Activated T-helper 1 cell treated with anti-CD3 and anti-CD28 coated beads, Interleukin-2, amount 50 U/mL, for 16 hours (primary cell): ENCODE measurements around the gene CTTNBP2.

ENCODE experiments used
- DNase-seq, 2 donors: peaks; one replicate each; pipeline ENCODE4 v3.0.0-alpha.2; 2020; ENCODE audit warnings: low read depth in 1 of 2, low spot score in 1 of 2

CTTNBP2 gene

DNA sequence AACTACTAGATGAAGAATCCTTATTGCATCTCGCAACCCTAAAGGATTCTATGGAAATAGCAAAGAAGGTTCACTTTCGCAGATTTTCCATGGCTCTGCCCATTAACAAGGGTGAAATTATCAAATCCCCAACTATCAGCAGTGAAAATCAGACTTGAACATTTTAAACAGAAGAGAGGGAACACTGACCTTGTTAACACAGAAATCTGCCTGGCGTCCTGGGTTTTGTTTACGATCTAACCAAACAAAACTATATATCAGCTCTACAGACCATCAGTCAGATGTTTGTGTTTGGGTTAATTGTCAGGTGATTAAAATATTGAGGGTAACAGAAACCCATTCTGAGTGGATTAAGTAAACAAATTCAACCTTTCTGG, 1.9 kb downstream of the CTTNBP2 start:
- no peak for DNase-seq

DNA sequence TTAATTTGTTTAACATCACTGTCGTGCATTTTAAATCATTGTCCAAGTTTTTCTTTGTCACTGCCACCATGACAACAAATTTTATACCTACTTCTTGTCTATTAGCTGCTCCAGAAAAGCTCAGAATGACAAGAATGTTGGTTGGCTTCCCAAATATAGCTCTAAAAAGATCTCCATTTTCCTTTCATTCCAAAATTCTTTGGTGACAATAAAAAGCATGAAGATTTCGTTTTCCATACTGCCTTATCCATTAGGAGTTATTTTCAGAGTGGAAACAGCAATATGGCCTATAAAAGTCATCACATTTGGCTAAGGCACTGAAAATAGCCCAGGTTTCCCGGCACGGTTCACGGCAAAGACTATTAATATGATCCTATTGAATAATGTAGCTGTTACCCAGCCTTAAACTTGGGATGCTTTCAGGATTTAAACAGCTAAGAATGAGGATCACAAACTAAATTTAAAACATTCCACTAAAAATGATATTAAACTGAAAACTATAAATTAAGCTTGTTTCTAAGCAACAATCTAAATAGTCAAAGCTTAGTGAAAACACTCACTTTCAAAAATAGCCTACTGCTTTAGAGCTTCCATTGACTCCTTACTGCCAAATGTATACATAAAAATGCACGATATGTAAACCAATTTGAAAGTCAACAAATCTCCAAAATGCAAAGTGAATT, 2.7 kb downstream of the CTTNBP2 start:
- DNase-seq: no peak

DNA sequence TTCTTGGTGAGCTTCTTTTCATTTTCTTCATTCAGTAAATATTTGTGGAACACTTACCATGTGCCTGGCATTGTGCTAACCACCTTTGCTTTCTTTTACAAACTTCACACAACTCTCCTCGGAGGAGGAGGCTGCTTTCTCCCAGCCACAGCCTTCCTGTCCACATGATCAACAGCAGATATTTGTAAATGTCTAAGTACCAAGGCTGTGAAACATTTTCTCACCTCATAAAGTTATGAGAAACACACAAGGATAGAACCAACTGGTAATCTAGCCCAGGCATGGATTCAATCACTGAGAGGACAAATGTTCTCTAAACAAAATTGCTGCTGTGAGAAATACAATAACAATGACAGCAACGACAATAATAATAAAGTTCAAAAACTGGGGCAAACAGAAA, 3.9 kb downstream of the CTTNBP2 start:
- no peak for DNase-seq

DNA sequence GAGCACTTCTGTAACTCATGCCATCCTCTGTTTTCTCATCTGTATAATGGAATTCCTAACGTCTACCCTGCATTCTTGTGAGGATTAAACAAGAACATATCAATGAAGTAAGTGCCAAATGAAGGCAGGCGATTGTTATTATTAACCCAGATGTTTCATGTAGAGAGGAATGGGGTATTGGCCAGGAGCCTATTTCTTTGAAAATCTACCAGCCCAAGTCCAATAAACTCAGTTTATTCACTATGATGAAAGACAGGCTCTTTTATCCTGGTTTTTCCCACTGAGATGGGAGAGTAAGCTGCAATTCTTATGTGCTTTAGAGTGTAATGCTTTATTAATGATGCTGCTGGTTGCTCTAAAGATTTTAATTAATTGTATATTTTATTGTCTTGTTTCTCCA, 9.6 kb downstream of the CTTNBP2 start:
- DNase-seq: no peak

DNA sequence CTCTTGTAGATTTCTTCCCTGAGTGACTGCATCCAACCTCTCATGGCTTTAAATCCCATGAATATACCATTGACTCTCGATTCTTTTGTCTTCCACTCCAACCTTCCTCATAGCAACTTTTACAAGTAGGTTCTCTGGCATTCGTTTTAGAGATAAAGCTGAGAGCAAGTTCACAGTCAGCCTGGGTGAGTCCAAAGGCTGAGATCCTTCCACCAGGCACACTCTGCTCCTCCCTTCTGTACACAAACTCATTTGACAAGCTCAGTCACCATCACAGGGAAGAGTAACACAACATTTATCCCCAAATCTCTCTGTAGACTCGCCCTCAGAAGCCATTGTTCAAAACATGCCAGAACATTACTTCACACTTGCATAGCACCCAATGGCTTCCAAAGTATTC, 10.9 kb downstream of the CTTNBP2 start:
- DNase-seq: no peak

DNA sequence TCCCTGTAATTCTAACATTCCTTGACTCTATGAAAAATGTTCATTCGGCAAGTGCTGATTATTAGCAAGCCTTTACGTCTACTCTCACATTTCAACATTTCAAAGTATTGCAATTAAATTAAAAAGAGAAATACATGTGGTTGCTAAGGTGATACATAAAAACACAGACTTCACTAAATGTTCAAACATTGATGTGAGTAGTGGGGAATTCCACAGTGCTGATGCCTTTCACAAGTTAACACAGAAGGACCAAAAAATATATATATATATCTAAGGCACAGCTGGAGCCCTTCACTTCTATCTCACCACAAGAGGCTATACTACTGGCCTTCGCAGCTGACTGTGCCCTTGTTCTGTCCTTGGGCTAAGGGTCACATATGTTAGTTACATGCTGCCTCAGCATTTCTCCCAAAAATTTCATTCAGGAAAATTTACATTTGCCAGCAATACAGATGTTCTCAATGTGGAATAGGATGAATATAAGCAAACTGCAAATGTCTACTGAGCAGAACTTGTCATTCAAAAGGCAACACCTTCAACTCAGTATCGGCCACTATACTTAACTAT, 13.9 kb downstream of the CTTNBP2 start:
- no peak for DNase-seq

DNA sequence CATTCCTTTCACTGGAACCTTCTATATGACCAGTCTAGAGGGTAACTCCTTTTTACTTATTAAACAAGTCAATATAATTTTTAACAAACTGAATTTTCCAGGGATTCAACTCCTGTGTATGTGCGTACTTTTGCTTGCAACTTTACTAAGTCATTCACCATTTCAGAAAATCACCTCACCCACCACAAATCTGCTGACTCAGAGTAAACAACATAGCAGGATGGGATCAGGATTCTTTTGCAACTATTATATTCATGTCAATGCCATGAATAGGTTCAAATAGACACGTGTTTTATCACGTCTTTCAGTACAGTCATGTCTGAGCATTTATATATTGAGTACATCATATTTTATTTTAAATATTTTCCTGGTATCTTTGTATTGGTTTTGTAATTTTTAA, 14.5 kb downstream of the CTTNBP2 start:
- DNase-seq: no peak

DNA sequence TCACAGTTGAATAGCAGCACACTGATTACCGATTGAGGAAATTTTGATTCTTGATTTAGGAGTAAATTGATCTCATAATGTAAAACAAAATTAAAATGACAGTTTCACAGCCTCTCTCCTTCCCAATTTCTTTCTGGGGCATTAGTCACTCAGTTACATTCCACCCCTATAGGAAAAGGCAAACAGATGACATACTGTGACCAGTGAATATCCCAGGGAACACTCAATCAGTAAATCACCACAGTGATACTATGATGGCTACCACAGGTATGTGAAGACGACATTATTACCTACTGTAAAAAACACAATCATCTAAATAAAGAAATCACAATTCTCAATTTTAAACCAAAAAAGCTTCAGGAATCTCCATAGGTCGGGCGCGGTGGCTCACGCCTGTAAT, 15.5 kb downstream of the CTTNBP2 start:
- DNase-seq: no peak

DNA sequence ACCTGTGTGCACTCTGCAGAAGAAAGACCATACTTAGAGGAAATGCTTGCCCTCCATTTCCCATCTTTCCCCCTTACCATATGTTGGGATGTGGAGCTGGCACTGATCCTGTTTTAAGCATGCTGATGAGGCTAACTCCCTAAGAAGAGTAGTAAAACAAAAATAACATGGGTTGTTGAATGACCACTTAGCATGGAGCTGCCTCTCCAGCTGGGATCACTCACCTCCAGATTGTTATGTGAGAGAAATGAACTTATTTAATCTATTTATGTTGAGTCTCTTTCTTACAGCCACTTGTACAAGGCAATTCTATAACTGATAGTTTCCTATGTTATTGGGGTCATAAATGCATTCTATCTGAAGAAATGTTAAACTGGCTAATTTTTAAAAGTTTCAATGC, 17.0 kb downstream of the CTTNBP2 start:
- DNase-seq: no peak

DNA sequence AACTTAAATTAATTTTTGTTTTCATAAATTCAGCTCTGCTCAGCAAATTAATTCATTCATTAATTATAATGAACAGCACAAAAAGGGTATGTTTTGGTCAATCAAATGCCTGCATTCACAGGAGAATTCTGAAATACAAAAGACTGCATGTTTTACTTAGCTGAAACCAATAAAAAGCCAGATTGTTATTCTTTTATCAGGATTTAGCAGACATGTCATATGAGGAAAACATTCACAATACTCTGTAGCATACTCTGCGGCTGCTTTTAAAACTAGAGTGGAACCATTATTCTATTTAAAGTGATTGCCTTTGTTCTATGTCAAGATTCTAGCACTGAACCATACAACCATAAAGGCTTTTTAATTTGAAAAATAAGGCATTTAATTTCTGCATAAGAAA, 19.1 kb downstream of the CTTNBP2 start:
- no peak for DNase-seq

DNA sequence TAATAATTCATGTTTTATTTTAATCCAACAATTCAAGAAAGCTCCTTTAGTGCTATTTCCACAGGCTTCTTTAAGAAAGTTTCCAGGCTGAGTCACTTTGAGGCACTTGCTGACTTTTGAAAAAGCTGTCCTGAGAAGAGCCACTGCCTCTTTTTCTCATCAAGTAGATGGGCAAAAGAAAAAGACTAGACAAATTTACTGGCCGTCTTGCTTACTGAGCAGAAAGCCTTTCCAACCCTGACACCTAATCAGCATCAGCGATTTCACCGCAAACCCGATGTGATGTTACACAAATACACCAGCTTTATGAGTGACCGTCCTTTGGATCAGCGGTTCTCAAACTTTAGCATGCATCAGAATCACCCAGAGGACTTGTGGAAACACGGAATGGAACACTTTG, 24.3 kb downstream of the CTTNBP2 start:
- DNase-seq: no peak

DNA sequence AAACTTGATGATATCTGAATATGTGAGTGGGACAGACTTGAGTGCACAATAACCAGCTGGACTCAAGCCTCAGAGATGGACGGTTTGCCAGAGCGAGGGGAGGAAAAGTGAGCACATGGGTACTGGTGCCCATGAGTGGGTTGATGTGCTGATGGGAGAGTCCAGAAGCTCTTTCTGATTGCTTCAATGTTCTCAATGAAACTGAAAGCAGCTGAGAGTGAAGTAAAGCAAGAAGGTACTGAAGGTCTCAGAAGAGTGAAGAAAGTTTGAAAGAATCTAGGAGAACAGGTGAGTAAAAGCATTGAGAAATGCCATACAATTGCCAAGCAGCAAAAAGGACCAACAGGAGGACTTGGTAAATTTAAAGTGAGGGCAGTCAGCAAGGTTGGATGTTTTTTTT, 28.6 kb downstream of the CTTNBP2 start:
- DNase-seq: no peak

DNA sequence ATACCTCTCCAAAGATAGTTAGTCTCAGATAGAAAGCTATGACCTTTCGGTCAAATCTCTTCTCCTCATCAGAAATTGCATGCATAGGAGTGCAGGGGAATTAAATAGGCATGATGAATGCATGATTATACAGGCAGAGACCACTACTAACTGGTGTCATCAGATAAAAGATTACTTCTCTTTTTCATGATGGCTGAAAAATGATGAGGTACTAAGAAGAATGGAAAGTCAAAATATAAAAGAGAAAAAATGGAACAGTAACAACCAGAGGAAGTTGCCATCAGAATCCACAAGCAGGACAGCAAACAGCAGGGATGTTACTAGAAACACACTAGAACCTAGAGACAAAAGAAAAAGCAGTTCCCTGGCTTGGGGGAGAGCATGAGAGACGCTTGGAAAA, 31.6 kb downstream of the CTTNBP2 start:
- DNase-seq: no peak

DNA sequence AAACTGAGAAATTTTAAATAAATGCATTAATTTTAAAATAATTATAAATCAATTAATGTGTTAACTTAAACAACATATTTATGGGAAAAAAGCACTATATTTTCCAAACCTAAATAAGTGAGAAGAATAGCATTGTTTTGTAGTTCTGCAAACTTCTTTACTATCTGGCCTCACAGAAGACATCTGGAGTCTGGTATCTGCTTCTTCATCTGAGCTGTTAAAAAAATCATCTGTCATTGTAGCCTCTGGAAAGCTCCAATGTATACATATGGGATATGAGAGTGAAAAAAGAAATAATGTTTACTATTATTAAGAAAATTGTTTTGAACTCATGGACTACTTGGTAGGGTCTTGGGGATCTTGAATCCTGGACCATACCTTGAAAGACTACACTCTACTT, 32.2 kb downstream of the CTTNBP2 start:
- DNase-seq: no peak

DNA sequence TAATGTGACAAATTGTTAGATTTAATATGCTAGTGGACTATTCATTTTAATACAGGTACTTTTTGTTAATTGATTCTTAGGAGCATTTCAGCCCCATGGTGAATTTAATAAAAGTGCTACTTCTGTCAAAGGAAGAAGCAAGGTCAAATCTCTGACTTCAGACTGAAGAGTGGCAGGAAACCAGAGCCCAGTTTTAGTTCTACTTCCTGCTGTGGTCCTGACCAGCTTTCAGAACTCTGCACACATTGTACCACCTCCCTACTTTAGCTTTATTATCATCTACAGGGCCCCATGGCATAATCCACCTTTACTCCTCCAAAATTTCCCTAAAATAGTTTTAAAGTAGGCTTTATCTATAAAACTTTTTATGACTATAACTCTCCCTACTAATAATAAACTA, 33.7 kb downstream of the CTTNBP2 start:
- no peak for DNase-seq

DNA sequence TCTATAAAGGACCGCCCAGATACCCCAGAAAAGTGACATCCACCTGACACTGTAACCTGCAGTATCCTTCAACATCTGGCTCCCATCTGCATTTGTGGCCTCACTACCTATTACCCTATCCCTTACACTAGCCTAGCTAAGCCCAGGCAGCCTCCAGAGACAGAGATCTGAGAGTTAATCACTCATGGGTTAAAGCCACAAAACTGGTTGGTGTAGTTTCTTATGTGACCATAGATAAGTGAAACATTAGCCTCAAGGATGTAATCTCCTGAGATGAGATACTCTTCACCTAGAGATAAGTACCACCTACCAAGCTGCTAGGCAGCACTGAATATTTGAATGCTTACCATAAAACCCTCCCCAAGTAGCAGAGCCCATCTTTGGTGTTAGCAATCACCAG, 35.4 kb downstream of the CTTNBP2 start:
- no peak for DNase-seq

DNA sequence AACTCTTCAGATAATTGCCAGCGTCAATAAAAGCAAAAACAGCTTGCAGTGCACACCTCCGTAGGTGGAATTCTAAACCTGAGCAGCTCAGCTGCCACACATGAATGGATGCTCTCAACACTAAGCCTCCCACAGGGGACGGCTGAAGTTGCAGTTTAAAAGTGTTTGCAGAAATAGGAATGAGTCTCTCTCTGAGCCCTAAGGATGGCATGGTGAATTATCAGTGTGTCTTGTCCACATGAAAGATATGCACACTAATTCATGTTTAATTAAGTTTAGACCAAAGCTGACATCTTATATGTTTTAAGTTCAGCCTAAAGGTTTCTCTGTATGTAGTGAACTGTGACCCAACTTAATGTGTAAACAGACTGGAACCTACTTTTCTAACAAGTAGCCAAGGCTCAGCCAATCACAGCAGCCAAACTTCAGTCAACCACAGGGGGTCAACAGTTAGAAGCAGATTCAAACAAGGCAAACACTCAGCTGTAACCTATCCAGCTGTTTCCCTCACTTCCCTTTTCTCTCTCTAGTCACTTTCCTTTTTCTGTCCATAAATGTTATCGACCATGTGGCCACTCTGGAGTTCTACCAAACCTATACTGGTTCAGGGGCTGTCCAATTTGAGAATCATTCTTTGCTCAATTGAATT, 38.1 kb downstream of the CTTNBP2 start:
- DNase-seq: no peak

DNA sequence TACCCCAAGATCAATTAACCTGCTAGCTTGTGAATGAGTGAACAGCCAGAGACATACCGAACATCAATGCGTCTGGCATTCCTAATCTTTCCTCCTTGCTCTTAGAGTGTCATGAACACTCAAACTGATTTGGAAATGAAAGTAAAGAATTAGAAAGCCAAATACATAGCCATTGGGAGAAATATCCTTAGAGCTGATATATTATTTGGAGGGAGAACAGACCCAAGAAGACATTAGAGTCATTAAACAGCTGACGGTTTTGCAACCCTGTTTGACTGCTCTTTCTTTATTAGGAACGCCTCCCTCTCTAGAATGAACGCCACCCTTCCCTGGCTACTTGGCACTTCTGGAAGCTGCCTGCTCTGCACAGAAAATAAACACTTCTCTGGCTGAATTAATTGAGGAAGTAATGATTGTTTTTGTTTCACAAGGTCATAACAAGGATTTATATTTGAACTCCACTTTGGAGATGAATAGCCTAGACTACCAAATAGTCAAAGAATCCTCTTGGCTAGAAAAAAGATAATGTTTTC, 42.8 kb downstream of the CTTNBP2 start:
- no peak for DNase-seq

DNA sequence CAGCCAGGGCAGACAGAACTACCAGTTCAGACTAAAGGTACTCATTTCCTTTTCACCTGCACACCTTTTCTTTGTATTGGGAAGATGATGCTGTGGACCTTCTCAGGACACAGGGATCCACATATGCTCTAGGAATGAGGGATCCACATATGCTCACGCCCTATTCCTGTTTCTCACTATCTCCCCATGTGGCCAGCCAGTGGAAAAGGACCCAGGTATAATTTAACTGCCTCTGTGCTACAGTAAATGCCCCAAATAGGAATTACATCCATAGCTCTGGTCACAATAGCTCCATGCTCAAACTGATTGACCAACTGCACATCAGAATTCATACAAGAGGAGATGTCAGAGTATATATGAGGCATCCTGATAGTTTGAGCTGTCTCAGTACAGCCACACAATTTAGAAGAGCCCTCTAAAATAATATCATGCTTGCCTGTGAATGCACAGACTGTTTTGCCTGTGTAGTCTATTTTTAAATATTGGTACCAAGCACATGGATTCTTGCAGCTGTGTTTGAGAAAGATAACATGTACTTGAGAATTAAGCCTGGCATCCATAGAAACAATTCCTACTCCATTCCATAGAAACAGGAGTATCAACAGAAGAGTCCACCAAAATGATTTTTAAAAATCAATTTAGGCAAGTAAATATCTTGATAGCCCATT, 43.7 kb downstream of the CTTNBP2 start:
- DNase-seq: no peak

DNA sequence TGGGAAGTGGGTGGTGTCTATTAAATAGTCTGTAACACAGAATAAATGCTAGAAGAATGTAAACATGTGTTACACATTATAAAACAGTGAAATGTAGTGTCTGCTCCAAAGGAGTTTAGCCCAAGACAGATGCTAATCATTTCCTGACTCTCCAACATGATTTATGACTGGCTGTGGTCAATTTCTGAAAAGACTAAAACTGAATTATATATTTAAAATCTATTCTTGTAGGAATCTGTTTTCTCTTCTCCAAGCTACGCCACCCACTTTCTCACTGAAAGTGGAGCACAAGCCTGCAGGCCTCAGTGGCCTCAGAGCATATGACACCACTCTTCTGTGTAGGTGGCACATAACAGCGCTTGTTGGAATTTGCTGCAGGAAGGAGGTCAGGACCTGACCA, 44.4 kb downstream of the CTTNBP2 start:
- DNase-seq: no peak

DNA sequence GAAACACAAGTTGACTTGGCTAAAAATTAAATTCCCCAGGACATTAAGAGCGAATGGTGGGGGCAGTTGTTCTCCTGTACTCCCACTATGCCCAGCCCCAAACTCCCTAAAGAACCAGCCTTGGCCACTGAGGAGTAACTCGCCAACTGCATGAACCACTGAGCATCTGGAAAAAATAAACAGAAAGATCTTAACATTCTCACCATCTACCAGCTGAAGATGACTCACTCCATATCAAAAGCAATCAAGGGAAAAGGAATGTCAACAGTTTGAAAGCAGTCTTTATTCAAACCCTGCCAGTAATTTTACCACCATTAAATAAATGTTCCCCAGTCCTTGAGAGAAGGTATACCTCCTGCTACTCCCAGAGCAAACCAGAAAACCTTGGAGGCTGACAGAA, 45.4 kb downstream of the CTTNBP2 start:
- DNase-seq: no peak

DNA sequence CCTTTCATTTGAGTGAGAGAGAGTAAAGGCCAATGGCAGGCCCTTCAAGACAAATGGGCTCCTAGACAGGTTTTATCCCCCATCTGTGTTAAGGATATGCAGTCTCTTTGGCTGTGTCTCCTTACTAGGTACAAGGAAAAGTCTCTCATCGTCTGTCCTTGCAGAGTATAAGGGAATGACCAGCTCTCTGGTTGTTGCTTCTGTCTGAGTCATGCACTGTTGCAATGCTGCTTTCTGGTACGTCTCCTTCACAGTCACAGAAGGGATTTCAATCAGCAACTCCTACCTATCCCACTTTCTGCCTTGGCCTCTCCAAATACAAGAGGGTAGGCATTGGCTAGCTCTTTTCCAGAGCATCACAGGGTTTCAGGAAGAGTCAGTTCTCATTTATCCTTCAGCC, 48.1 kb downstream of the CTTNBP2 start:
- no peak for DNase-seq
